H1 (cell line): ENCODE measurements around the gene DCXR. TPM values are rescaled to one million over a fixed set of nuclear protein-coding genes. Genes with fewer than 3 reads are reported as not detected.
"Not testable (repeated sequence)": the region's sequence is repeated elsewhere in the genome, so short reads cannot be mapped to it uniquely, and the experiment has no call there.

Experiments
- CTCF ChIA-PET: fragments of 300-600 bp; sonication (Branson Sonifier 250); formaldehyde crosslinking; loops from one replicate; lab custom pipeline; 2021; ENCODE audit not compliant: partially characterized antibody; lab: Charles Lee
- POLR2A ChIA-PET: fragments of 300-600 bp; sonication (Branson Sonifier 250); formaldehyde crosslinking; loops from one replicate; lab custom pipeline; 2021; ENCODE audit warnings: inconsistent platforms; ENCODE audit not compliant: partially characterized antibody; lab: Charles Lee
- DNase-seq, 2 experiments: peaks; one replicate each; pipeline versions ENCODE4 v3.0.0 to v3.0.0-alpha.2; 2010 to 2022; ENCODE audit warnings: low spot score in 2 of 2, low read depth in 1 of 2, mixed read lengths in 1 of 2
- FAIRE-seq: peaks from 2 replicates; lab custom pipeline; 2011; peaks lifted over from hg19 to GRCh38; lab: Jason Lieb, UNC
- H2AFZ ChIP-seq: 2 replicates; pipeline ENCODE4 v1.8.1; 2012; ENCODE audit warnings: low read length, inconsistent platforms
- H2AK5ac ChIP-seq: 2 replicates; pipeline ENCODE4 v1.6.1; 2013; ENCODE audit warnings: low read depth, low read length
- H2BK120ac ChIP-seq: replicated peaks from 2 replicates; pipeline ENCODE3; 2013; ENCODE audit warnings: low read depth, low read length, inconsistent platforms
- H2BK12ac ChIP-seq: 2 replicates; pipeline ENCODE4 v1.6.1; 2013; ENCODE audit warnings: low read depth, low read length
- H2BK15ac ChIP-seq: 2 replicates; pipeline ENCODE4 v1.6.1; 2013; ENCODE audit warnings: low read length
- H2BK20ac ChIP-seq: 2 replicates; pipeline ENCODE4 v1.6.1; 2013; ENCODE audit warnings: low read length
- H2BK5ac ChIP-seq: 2 replicates; pipeline ENCODE4 v1.6.1; 2013; ENCODE audit warnings: low read depth, low read length
- H3K14ac ChIP-seq: 2 replicates; pipeline ENCODE4 v1.6.1; 2013; ENCODE audit warnings: inconsistent platforms; ENCODE audit not compliant: insufficient read length
- H3K18ac ChIP-seq: 2 replicates; pipeline ENCODE4 v1.6.1; 2013; ENCODE audit warnings: low read length; ENCODE audit errors: extremely low read depth
- H3K23ac ChIP-seq: 2 replicates; pipeline ENCODE4 v1.6.1; 2013; ENCODE audit warnings: inconsistent platforms; ENCODE audit not compliant: insufficient read length
- H3K23me2 ChIP-seq: 2 replicates; pipeline ENCODE4 v1.6.1; 2013; ENCODE audit warnings: low read depth, low read length
- H3K27ac ChIP-seq: 2 replicates; pipeline ENCODE4 v1.6.1; 2011; ENCODE audit warnings: low read depth, low read length, inconsistent platforms
- H3K27me3 ChIP-seq, 4 experiments: replicated peaks in 1 of 4; 1 replicate in 1 of 4; 2 replicates in 3 of 4; pipeline versions ENCODE4 v1.6.1 to v1.8.1; 2011 to 2013; ENCODE audit warnings: low read length in 3 of 4, mild to moderate bottlenecking in 3 of 4, inconsistent platforms in 2 of 4, mixed read lengths in 2 of 4, moderate library complexity in 1 of 4; ENCODE audit not compliant: control insufficient read depth in 3 of 4, insufficient read depth in 3 of 4; ENCODE audit errors: extremely low read depth in 1 of 4
- H3K36me3 ChIP-seq, 4 experiments: 2 replicates each; pipeline versions ENCODE4 v1.6.1 to v1.8.1; 2011 to 2013; ENCODE audit warnings: mild to moderate bottlenecking in 4 of 4, low read length in 3 of 4, moderate library complexity in 2 of 4, control low read depth in 1 of 4, inconsistent platforms in 1 of 4; ENCODE audit not compliant: insufficient read depth in 4 of 4, control insufficient read depth in 2 of 4
- H3K4ac ChIP-seq: replicated peaks from 2 replicates; pipeline ENCODE3; 2013; ENCODE audit warnings: low read length, low read depth, mixed read lengths, inconsistent platforms; ENCODE audit not compliant: insufficient read length
- H3K4me1 ChIP-seq, 4 experiments: replicated peaks in 1 of 4; 1 replicate in 1 of 4; 2 replicates in 3 of 4; pipeline versions ENCODE4 v1.6.1 to v1.8.1; 2011 to 2013; ENCODE audit warnings: low read length in 3 of 4, inconsistent platforms in 2 of 4, mixed read lengths in 1 of 4; ENCODE audit not compliant: insufficient read depth in 4 of 4, control insufficient read depth in 3 of 4
- H3K4me2 ChIP-seq, 2 experiments: 2 replicates each; pipeline versions ENCODE4 v1.6.1 to v1.8.1; 2011 to 2013; ENCODE audit warnings: low read depth in 2 of 2, low read length in 2 of 2, control low read depth in 1 of 2, inconsistent platforms in 1 of 2, mild to moderate bottlenecking in 1 of 2; ENCODE audit not compliant: insufficient read depth in 1 of 2
- H3K4me3 ChIP-seq, 4 experiments: fragments of 200-600, 300-600 bp in 1 of 4; sonication (generic), shearing (Covaris generic), sonication (Bioruptor Twin) in 1 of 4; 2 replicates each; pipeline versions ENCODE4 v1.5.1 to v1.8.1; 2011 to 2016; ENCODE audit warnings: low read length in 4 of 4, low read depth in 3 of 4, control low read depth in 2 of 4, inconsistent platforms in 2 of 4, mild to moderate bottlenecking in 2 of 4, mixed read lengths in 1 of 4, moderate library complexity in 1 of 4; ENCODE audit not compliant: insufficient read depth in 2 of 4; ENCODE audit errors: extremely low read depth in 1 of 4
- H3K56ac ChIP-seq: replicated peaks from 2 replicates; pipeline ENCODE3; 2013; ENCODE audit warnings: low read depth, mild to moderate bottlenecking, mixed read lengths, low read length, inconsistent platforms; ENCODE audit not compliant: insufficient read length
- H3K79me1 ChIP-seq: 2 replicates; pipeline ENCODE4 v1.6.1; 2013; ENCODE audit warnings: low read depth, low read length, control low read depth
- H3K79me2 ChIP-seq, 2 experiments: 2 replicates each; pipeline versions ENCODE4 v1.6.1 to v1.8.1; 2012 to 2013; ENCODE audit warnings: low read length in 2 of 2, mild to moderate bottlenecking in 2 of 2, inconsistent platforms in 1 of 2; ENCODE audit not compliant: insufficient read depth in 2 of 2, control insufficient read depth in 1 of 2
- H3K9ac ChIP-seq, 4 experiments: replicated peaks in 1 of 4; 1 replicate in 1 of 4; 2 replicates in 3 of 4; pipeline versions ENCODE4 v1.6.1 to v1.8.1; 2011 to 2013; ENCODE audit warnings: low read depth in 3 of 4, low read length in 3 of 4, control low read depth in 2 of 4, mild to moderate bottlenecking in 2 of 4, moderate library complexity in 2 of 4, inconsistent platforms in 1 of 4; ENCODE audit errors: extremely low read depth in 1 of 4
- H3K9me3 ChIP-seq, 2 experiments: 2 replicates each; pipeline versions ENCODE4 v1.6.1 to v1.8.1; 2012 to 2013; ENCODE audit warnings: mild to moderate bottlenecking in 2 of 2, moderate library complexity in 2 of 2, control low read depth in 1 of 2, inconsistent platforms in 1 of 2, low read depth in 1 of 2, low read length in 1 of 2, mixed read lengths in 1 of 2; ENCODE audit not compliant: insufficient read depth in 2 of 2
- H4K20me1 ChIP-seq, 2 experiments: replicated peaks in 1 of 2; 2 replicates each; pipeline versions ENCODE3 to v1.8.1; 2011 to 2013; ENCODE audit warnings: inconsistent platforms in 2 of 2, low read length in 2 of 2, mild to moderate bottlenecking in 1 of 2; ENCODE audit not compliant: insufficient read depth in 2 of 2, control insufficient read depth in 1 of 2
- H4K5ac ChIP-seq: 2 replicates; pipeline ENCODE4 v1.6.1; 2013; ENCODE audit warnings: low read length, low read depth, mixed read lengths, inconsistent platforms; ENCODE audit not compliant: insufficient read length
- H4K8ac ChIP-seq: 2 replicates; pipeline ENCODE4 v1.8.0; 2013; ENCODE audit warnings: mild to moderate bottlenecking, moderate library complexity, low read length, inconsistent platforms; ENCODE audit not compliant: insufficient read depth; ENCODE audit errors: extremely low read depth
- H4K91ac ChIP-seq: replicated peaks from 2 replicates; pipeline ENCODE3; 2013; ENCODE audit warnings: low read length, mixed read lengths, inconsistent platforms; ENCODE audit not compliant: insufficient read length
- WGBS, 2 experiments: shearing (Covaris generic) in 1 of 2; methylation state at CpG; one replicate each; pipeline versions ENCODE4 v1.1.6 to v1.1.7; 2013 to 2015; ENCODE audit warnings: low lambda C conversion rate in 2 of 2, mixed read lengths in 2 of 2, inconsistent platforms in 1 of 2, low coverage in 1 of 2, missing lambda C conversion rate in 1 of 2; ENCODE audit not compliant: insufficient replicate concordance in 2 of 2, insufficient coverage in 1 of 2, insufficient read length in 1 of 2; ENCODE audit errors: extremely low coverage in 1 of 2, missing lambda C conversion rate in 1 of 2; 5-methylcytosine and 5-hydroxymethylcytosine counted together
- polyA plus RNA-seq, 7 experiments: library from polyadenylated mRNA; depleted of rRNA in 3 of 7; stranded (reverse) in 5 of 7; unstranded in 2 of 7; fragments of >200 nt in 5 of 7; fragments of 200-250 nt in 2 of 7; gene quantifications; 1 replicate in 5 of 7; 2 replicates in 1 of 7; 4 replicates in 1 of 7; pipeline versions ENCODE4 v1.2.1 to v1.2.3, GENCODE V29; 2011 to 2013; ENCODE audit warnings: missing spikeins in 2 of 7, mixed read lengths in 2 of 7
- total RNA-seq: library from RNA; stranded (reverse); fragmentation: NEBNext Ultra II Directional; extraction: Animal tissue kit (Norgen Biotek cat#: 25700); gene quantifications from 2 replicates; pipeline ENCODE4 v1.2.1, GENCODE V29; 2021

Gene DCXR
- total and polyA plus RNA-seq, 2 of the 8 experiments (the other 6 are each of a cell fraction or from before 2014, with no cell fraction given), result 96.3 to 212 TPM

GRCh38 chr17:82038796-82039409 lies 1.4 kb upstream of the DCXR start:
- H3K4me2 ChIP-seq, H4K20me1 ChIP-seq, H3K79me2 ChIP-seq, FAIRE-seq, H4K91ac ChIP-seq, DNase-seq, H3K36me3 ChIP-seq, H2BK120ac ChIP-seq, H2BK20ac ChIP-seq, H3K27ac ChIP-seq, H2BK12ac ChIP-seq, H3K9me3 ChIP-seq, H3K9ac ChIP-seq, H2BK15ac ChIP-seq, H2BK5ac ChIP-seq, H3K4me3 ChIP-seq, H3K27me3 ChIP-seq, H4K8ac ChIP-seq, H2AK5ac ChIP-seq, H3K23me2 ChIP-seq, H3K23ac ChIP-seq, H3K14ac ChIP-seq, H3K56ac ChIP-seq, H2AFZ ChIP-seq, H3K79me1 ChIP-seq, H4K5ac ChIP-seq, H3K18ac ChIP-seq, H3K4ac ChIP-seq, POLR2A ChIA-PET: not testable (repeated sequence)
- CTCF ChIA-PET, result interaction anchor here (0.7 to 4.1 kb wide), 5 partner anchors 9 to 115 kb away, joined by 3 to 21 read pairs (median 5); no protein-coding TSS in a partner anchor
- WGBS, 2 experiments, result 94% methylated on average over 16 of the region's 16 CpGs; no CpG with 5 or more reads in 1 of the 2 experiments
- H3K4me1 ChIP-seq, result peaks cover 3 to 20% (median 8%) of the 10 kb centered on the region in 4 experiments; a peak in 6 of 7 replicates
